Retinal pigment epithelial cell (primary cell): ENCODE results near the gene SEC23B.

Experiments
- DNase-seq: peaks from one replicate; pipeline ENCODE4 v3.0.0-alpha.2; 2010; ENCODE audit warnings: low read depth
- H3K4me3 ChIP-seq: 2 replicates; pipeline ENCODE4 v1.5.1; 2011; ENCODE audit warnings: mild to moderate bottlenecking, low read length, control low read depth, moderate library complexity
- CTCF ChIP-seq: conservative IDR thresholded peaks from 2 replicates; pipeline ENCODE4 v1.5.1; 2011; ENCODE audit warnings: low read depth, low read length, control low read depth, inconsistent platforms

SEC23B gene

GRCh38 chr20:18541741-18542140 is 34.0 kb downstream of the SEC23B start:
- no peak for TF ChIP-seq CTCF
- no peak for DNase-seq
- no peak overlapping the region for H3K4me3 ChIP-seq

- no peak for TF ChIP-seq CTCF
- H3K4me3 ChIP-seq: no peak overlapping the region
These were observed 35.5 kb downstream of the SEC23B start for GRCh38 chr20:18543216-18543615.

GRCh38 chr20:18543932-18544331 is 36.2 kb downstream of the SEC23B start:
- no peak for DNase-seq
- no peak overlapping the region for H3K4me3 ChIP-seq
- no peak for TF ChIP-seq CTCF

More at GRCh38 chr20:18543216-18543615, 35.5 kb downstream of the SEC23B start:
- no peak for DNase-seq

- DNase-seq: no peak
- no peak overlapping the region for H3K4me3 ChIP-seq
- no peak for TF ChIP-seq CTCF
These were observed 37.8 kb downstream of the SEC23B start for GRCh38 chr20:18545566-18545965.

- DNase-seq: no peak
- H3K4me3 ChIP-seq: no peak overlapping the region
- TF ChIP-seq CTCF: no peak
These were observed 40.7 kb downstream of the SEC23B start for GRCh38 chr20:18548465-18548864.

- H3K4me3 ChIP-seq: no peak overlapping the region
- no peak for DNase-seq
- no peak for TF ChIP-seq CTCF
These were observed 46.0 kb downstream of the SEC23B start for GRCh38 chr20:18553746-18554145.

GRCh38 chr20:18566892-18567738 is 59.4 kb downstream of the SEC23B start, which contains the start of gene SMIM26:
Gene SMIM26 (plus strand): TSS chr20:18567432. CDS start chr20:18567479, 47 bp downstream.
- TF ChIP-seq CTCF: no peak
- peak; percentile 68 for DNase-seq
- H3K4me3 ChIP-seq: peak within 1 kb of the TSS; percentile 72
